COLO668 (cell line): ENCODE results near the gene SDK2.
A peak's percentile ranks its signal among the peaks of the same experiment; 100 is the strongest.

ENCODE experiments used
- DNase-seq: peaks from one replicate; lab custom pipeline; 2025; ENCODE audit not compliant: unreplicated experiment; lab: John Stamatoyannopoulos, UW

Gene SDK2

DNA sequence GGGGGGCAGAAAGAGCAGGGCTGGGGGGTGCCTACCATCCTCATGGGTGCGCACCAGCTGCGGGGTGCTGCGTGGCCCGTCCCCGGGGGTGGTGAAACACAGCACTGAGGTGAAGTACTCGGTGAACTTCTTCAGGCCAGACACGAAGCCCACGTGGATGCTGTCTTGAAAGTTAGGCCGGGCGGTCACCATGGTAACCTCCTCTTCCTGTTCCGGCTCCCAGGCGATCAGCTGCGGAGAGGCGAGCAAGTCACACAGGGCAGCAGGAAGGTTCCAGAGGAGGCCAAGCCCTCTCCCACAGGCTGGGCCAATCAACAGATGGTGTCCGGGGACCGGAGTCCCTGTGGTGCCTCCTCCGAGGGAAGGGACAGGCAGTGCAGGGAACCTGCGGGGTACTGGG lies 242.3 kb downstream of the SDK2 start:
- DNase-seq = no peak

DNA sequence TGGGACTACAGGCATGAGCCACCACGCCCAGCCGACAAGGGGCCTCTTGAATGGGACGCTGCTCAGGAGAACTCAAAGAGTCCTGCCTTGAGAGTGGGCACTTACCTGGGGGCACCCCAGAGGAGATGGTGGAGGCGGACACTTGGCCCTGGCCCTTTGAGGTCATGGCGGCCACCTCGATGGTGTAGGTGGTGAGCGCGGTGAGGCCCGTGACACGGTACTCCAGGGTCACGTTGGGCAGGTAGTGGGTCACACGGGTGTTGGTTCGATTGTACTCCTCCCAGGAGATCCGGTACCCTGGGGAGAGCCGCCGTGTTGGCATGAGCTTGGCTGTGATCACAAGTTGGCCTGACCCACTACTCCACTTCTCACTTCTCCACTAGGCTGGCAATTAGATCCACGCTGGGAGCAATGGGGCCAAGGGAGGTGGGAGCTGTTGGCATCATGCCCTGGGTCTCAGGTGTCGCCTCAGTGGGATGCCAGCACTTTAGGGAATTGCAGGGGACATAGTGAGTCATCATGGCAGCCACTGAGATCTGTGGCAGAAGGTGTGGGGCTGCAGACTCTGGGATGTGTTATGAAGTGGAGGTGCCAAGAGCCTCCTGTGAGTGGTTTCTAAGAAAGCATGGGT lies 243.2 kb downstream of the SDK2 start:
- DNase-seq = no peak

GRCh38 chr17:73399056-73399455 lies 245.2 kb downstream of the SDK2 start:
- DNase-seq = no peak

- no peak for DNase-seq
Measured at GRCh38 chr17:73397856-73398540, 246.2 kb downstream of the SDK2 start.

DNA sequence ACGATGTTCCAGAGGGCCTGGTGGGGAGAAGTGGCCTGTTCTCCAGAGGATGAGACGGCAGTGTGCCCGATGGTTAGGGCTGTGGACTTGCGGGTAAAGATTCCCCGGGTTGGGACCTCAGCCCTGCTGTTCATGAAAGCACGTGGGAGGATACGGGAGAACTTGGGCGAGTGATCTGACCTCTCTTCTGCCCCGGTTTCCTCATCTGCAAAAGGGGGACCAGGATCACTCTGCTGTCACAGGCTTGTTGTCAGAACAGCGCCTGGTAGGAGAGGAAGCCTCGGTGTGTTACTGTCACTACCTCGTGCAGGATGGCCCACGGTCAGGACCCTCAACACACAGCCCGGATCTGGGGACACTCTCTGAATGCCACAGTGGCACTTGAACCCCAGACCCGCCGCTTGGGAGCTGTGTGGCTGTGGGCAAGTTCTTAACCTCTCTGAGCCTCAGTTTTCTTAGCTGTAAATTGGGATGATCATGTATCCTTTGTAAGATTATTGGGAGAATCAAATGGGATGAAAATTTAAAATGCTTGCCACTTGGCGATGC lies 246.9 kb downstream of the SDK2 start:
- DNase-seq = no peak

DNA sequence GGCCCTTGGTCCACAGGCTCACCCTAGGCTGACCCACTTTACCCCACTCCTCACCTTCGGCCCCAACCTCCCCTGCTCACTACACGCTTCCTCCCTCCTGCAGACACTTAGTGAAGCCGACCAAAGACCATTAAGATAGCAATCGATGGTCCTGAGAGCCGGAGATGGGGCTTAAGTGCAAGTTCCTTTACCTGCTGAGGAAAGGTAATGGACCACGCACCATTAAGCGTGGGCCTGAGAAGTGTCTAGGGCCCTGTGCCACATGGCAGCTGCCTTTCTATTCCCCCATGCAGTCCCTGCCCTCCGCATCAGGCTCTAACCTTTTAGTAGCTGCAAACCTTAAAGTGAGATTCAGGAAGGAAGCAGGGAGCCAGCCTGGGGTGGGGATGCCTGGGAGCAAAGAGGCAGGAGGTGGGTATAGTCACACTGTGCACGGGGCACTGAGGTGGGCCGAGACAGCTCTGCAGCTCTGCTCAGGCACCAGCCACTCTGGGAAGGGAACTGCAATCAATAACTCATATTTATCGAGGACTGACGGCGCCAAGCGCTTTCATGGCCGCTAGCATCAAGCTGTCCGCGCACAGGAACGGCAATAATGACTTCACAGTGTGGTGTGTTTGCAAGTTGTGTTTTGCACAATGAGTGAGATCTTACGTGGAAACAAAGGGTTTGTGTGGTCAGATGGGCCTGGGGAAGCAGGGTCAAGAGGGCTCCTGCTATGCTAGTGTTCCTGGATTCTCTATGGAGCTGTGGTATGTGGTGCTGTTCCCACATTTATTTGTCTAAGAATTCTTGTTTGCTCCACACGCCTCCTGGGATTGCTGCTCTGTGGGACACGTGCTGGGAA lies 247.6 kb downstream of the SDK2 start:
- DNase-seq = no peak

DNA sequence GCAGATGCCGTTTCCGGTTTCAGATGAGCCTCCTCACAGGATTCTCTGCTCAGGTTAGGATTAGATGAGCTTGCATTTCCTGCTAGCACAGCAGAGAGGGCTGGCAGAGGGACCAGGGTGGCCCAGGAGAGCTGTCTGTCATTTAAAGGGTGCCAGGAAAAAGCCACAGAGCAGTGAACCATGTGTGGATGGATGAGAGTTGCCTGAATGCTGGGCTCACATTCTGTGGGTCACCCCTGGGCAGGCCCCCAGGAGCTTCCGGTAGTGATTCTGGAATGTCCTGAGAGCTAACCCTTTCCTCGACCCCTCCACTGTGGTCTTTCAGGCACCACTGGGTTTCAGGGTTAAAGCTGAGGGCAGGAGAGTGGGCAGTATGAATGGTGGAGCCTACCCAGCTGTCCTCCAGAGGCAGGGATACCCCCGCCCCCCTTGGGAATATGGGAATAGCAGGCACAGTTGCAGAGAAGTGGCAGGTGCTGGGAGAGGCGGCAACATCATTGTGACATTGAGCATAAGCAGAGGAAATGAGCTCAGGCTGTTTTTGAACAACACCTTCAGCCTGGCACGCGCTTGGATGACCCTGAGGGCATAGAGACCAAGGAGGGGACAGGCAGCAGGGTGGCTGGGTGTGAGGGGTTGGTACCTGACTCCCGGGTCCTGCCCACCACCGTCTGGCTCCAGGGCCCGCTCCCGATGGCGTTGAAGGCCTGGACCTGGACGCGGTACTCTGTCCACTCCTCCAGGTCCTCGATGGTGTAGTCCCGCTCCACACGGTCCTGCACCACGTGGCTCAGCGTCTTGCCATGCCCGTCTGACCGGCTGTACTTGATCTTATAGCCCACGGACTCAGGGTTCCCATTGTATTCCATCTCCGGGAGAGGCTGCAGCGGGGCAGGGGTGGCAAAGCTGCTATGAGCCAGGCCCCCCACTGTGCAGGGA lies 249.5 kb downstream of the SDK2 start:
- DNase-seq = peak; percentile 41

- DNase-seq = peak; percentile 48
Measured at GRCh38 chr17:73393962-73394361, 250.3 kb downstream of the SDK2 start.

GRCh38 chr17:73393381-73393780 lies 250.9 kb downstream of the SDK2 start:
- DNase-seq = no peak

DNA sequence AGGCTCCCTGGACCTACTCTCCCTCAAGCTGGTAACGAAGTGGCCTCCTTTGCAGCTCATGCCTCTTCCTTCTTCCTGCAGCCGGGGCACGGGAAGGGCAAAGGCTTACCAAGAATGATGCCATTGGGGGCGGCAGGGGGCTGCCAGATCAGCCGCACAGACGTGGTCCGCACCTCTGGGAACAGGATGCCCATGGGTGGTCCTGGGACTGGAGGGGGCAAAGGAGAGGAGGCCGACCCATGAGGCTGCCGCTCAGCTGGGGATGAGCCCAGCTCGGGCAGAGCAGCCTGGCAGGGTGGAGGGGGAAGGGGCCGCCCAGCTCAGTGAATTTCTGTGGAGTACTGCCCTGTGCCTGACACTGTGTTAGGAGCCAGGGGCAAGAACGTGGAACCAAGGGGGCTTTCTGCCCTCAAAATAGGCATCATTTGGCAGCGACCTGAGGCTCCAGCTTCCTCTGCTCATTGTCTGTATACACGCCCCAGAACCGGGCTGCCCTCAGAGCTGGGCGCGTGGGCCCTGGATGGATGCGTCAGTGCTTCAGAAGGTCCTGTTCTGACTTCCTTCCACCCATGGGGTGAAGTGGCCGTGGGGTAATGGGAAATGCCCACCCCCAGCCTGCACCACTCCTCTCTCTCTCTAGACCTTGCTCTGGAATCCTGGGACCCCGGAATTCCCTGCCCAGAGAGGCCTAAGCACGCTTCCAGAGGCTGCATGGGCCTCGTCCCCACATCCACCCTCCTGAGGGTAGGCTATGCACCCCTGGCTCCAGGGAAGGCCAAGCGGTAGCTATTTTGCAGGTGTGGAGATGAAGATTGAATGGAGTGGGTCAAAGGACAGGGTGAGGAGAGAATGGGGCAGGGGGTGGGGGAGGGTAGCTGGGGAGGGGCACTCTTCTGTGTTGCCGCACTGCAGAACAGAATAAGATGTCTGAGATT lies 252.6 kb downstream of the SDK2 start:
- no peak for DNase-seq

DNA sequence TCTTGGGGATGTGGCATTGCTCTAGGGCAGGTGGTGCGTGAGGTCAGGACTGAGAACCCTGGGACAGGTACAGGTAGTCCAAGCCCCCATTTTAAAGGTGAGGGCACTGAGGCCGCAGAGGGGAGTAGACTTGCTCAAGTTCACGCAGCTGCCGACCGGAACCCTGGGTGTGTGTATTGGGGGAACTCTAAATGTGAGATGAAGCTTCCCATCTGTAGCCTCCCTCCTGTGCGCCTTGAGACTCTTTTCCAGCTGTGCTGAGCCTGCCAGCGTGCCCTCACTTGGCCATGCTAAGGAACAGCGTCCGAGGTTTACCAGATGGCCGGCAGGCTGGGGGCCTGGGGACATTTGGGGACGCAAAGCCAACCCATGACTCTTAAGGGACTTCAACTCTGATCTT lies 253.4 kb downstream of the SDK2 start:
- no peak for DNase-seq

- no peak for DNase-seq
Measured at GRCh38 chr17:73390221-73390620, 254.0 kb downstream of the SDK2 start.

DNA sequence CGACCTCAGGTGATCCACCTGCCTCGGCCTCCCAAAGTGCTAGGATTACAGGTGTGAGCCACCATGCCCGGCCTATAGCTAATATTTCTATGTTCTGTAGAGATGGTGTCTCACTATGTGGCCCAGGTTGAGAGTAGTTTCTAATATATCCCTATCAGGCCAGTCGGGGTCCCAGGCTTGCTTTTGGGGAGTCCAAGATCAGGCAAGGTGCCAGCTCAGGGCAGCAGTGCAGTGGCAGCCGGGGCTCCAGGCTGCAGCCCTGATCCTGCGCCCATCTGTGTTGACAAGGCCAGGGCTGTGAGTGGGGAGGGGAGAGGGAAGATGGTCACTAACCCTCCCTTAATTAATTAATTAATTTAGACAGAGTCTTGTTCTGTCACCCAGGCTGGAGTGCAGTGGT lies 254.8 kb downstream of the SDK2 start:
- no peak for DNase-seq

- no peak for DNase-seq
Measured at GRCh38 chr17:73388578-73388905, 255.7 kb downstream of the SDK2 start.

DNA sequence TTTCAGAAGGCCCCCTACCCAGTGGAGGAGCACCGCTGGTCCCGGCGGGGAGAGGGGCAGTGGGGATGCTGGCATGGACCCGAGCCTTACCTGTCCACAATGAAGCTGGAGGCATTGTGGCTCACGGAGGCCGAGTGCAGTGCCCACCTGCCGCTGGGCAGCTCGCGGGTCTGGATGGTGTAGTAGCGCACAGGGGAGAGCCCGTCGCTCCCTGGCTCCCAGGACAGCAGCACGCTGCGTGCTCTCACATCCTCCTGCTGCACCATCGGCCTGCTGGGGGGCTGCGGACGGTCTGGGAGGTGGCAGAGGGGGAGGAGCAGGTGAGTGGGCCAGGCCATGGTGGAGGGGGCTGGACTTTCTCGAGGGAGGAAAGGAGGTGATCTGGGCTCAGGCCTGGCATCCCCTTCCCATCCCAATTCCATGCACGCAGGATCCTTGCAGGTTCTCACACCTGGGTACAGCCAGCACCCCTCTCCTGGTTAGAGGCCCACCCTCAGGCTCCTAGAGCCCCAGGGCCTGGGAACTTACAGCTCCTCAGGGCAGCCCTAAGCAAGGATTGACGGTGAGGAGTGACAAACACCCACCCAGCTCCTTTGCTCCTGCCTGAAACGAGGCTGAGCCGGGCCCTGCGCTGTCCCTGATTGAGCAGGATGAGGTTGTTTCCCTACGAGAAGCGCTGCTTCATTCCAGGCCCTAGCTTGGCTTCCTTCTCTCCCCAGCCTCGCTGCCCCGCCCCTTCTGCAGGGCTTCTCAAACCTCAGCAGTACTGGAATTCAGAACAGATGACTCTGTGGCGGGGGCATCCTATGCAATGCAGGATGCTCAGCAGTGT lies 256.3 kb downstream of the SDK2 start:
- DNase-seq = no peak

DNA sequence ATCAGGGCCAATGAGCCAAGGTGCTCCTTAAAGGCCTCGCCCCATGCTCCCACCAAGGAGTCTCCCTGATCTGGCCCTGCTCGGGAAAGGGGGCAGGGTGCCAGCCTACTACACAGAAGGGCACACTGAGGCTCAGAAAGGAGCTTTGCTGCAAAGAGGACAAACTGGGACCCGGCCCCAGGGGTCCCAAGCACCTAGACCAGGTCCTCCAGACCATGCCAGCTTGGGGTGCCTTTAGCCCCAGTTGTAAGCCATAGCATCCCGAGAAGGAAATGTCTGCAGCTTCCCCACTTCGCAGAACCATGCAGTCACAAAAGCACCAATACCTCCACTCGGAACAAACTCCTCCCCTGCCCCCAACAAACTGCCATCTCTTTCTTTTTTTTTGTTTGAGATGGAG lies 257.7 kb downstream of the SDK2 start:
- DNase-seq = no peak

DNA sequence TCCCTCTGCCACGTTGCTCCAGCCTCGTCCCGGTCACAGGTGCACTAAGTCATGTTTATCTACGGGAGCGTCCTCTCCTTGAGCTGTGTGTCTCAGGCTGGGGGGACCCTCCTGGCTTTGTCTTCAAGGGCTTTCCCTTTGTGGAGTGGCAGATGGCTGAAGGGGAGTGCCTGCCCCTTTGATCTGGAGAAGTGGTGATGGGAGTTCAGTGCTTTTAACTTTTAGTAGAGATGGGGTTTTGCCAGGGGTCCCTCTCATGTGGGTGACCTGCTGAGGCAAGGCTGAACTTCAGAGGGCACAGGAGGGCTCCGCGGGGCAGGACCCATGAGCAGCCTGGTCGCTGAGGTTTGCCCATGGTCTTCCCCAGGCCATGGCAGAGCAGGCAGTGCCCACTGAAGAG lies 259.3 kb downstream of the SDK2 start:
- peak; percentile 6 for DNase-seq

GRCh38 chr17:73380439-73381106 lies 263.7 kb downstream of the SDK2 start:
- DNase-seq = no peak
